ENCODE results near the gene SLC24A3. TPM values are rescaled to one million over a fixed set of nuclear protein-coding genes. Genes with fewer than 3 reads are reported as not detected.

The SLC24A3 gene
- total and polyA plus RNA-seq, 2 of the 13 experiments (the other 11 are each of a cell fraction or from before 2014, with no cell fraction given), result not detected

- no peak for TF ChIP-seq ZNF407 (CRISPR knock-in tag; IDR thresholded peaks at IDR 0.05; ENCODE audit: not compliant biosample characterization)
- no peak for TF ChIP-seq GTF3A (CRISPR knock-in tag; conservative IDR thresholded peaks at IDR 0.05)
Observed at GRCh38 chr20:19511931-19512330, 299.5 kb downstream of the SLC24A3 start (continued).

GRCh38 chr20:19512886-19513677, 300.6 kb downstream of the SLC24A3 start:
- ChIA-PET POLR2A (no interaction called here), CTCF (ENCODE audit: low intra/inter-chr PET ratio, low total read pairs) (no interaction called here)
- no peaks in the 10 kb centered on the region for H4K20me1 ChIP-seq (ENCODE audit: insufficient read depth, low read length)
- DNase-seq (ENCODE audit: low spot score) (no peak), FAIRE-seq (no peak), ATAC-seq (no peak)
- H3K4me3 ChIP-seq (replicated peaks in 1 of 3; ENCODE audit: insufficient read depth in 1 of 3, low read depth in 2 of 3, low read length in 3 of 3), result no peak overlapping the region
- no peaks in the 10 kb centered on the region for H3K9me3 ChIP-seq (ENCODE audit: low read length)
- H2AFZ ChIP-seq (ENCODE audit: low read length), result no peak overlapping the region
- intact Hi-C loops (cut with micrococcal nuclease; ENCODE audit: unreplicated experiment) (no loop called here), in situ Hi-C loops (cut with HindIII; ENCODE audit: extremely low pct_ligation_motif_present, low pct_unique_long_range_greater_than_20kb) (no loop called here)
- 2% methylated on average over 3 of the region's 3 CpGs for WGBS (ENCODE audit: low lambda C conversion rate)
- H3K27ac ChIP-seq (ENCODE audit: extremely low read length, insufficient read depth, low read length), result no peak overlapping the region
- H3K4me2 ChIP-seq (ENCODE audit: low read depth, low read length), result no peak overlapping the region
- H3K79me2 ChIP-seq (ENCODE audit: insufficient read depth, low read length), result no peaks in the 10 kb centered on the region
- peaks cover 7% of the 10 kb centered on the region; the same call in 1 of the 2 replicates for H3K4me1 ChIP-seq (ENCODE audit: insufficient read depth, low read length)
- H3K36me3 ChIP-seq (replicated peaks in 1 of 2; ENCODE audit: control insufficient read depth in 1 of 2, insufficient read depth in 2 of 2, low read length in 2 of 2), result no peaks in the 10 kb centered on the region
- no peaks in the 10 kb centered on the region; a peak in 1 of 5 replicates for H3K27me3 ChIP-seq (ENCODE audit: control insufficient read depth in 1 of 2, insufficient read depth in 2 of 2, low read length in 2 of 2)
- BruUV-seq (replicated peaks), result no TSS peak
- H3K9ac ChIP-seq (ENCODE audit: insufficient read depth, low read depth, low read length), result no peak overlapping the region
- TF ChIP-seq HNF4A (CRISPR knock-in tag; IDR thresholded peaks at IDR 0.05) (0 out of 2 replicates have a peak, but pooled peaks have one; percentile 22), NR2F2 (IDR thresholded peaks at IDR 0.05; ENCODE audit: borderline replicate concordance, low read depth) (no peak), GMEB1 (CRISPR knock-in tag; IDR thresholded peaks at IDR 0.05; ENCODE audit: borderline replicate concordance) (no peak)
